ENCODE measurements around the gene PSMD10. TPM values are rescaled to one million over a fixed set of nuclear protein-coding genes. Genes with fewer than 3 reads are reported as not detected.

The PSMD10 gene
- total RNA-seq, 1 donor from 2014 or later: 45.1 TPM

GRCh38 chrX:108090491-108091263, 665 bp downstream of the PSMD10 start:
- no peak for DNase-seq (ENCODE audit: low read depth)
- TF ChIP-seq, protein P1, sequence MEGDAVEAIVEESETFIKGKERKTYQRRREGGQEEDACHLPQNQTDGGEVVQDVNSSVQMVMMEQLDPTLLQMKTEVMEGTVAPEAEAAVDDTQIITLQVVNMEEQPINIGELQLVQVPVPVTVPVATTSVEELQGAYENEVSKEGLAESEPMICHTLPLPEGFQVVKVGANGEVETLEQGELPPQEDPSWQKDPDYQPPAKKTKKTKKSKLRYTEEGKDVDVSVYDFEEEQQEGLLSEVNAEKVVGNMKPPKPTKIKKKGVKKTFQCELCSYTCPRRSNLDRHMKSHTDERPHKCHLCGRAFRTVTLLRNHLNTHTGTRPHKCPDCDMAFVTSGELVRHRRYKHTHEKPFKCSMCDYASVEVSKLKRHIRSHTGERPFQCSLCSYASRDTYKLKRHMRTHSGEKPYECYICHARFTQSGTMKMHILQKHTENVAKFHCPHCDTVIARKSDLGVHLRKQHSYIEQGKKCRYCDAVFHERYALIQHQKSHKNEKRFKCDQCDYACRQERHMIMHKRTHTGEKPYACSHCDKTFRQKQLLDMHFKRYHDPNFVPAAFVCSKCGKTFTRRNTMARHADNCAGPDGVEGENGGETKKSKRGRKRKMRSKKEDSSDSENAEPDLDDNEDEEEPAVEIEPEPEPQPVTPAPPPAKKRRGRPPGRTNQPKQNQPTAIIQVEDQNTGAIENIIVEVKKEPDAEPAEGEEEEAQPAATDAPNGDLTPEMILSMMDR (IDR thresholded peaks at IDR 0.05; ENCODE audit: insufficient read depth, low read length, poor library complexity, severe bottlenecking): no peak
- no peaks in the 10 kb centered on the region for H3K36me3 ChIP-seq (ENCODE audit: control insufficient read depth, insufficient read depth, low read length)
- H3K27me3 ChIP-seq (ENCODE audit: control insufficient read depth, insufficient read depth, low read length): no peaks in the 10 kb centered on the region
- peak overlapping the region; percentile 66 for H3K4me3 ChIP-seq (ENCODE audit: low read depth, low read length)

DNA sequence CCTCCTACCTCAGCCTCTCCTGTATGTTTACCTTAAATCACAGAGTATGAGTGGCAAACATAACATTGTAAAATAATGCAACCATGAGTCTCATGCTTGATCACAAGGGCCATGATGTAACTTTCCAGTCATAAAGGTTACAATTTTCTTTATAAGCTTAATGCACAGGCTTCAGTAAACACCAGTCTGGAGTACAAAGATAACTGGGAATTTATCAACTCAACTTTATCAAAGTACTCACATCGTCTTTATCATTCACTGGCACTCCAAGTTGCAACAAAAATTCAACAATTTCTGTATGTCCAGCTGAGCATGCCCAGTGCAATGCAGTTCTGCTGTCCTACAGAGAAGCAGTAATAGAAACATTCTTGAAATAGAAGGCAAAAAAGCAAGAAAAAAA, 2.8 kb downstream of the PSMD10 start:
- TF ChIP-seq, protein P1 (IDR thresholded peaks at IDR 0.05; ENCODE audit: insufficient read depth, low read length, poor library complexity, severe bottlenecking): no peak
- H3K4me3 ChIP-seq (ENCODE audit: low read depth, low read length): no peak overlapping the region

DNA sequence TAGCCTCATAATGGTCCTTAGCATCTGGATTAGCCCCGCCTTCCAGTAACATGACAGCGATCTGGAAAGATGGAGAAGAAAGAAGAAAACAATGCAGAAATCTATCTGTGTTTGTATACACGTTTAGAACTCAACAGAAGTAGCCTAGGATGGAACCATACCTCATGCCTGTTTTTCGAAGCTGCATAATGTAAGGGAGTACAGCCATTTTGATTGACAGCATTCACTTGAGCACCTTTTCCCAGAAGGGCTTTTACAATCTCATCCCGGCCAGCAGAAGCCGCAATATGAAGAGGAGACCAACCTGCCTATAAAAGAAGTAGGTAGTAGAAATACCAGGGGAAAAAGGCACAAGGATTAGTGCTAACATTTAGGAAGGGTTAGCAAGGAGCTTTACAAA, 3.5 kb downstream of the PSMD10 start:
- TF ChIP-seq, protein P1 (IDR thresholded peaks at IDR 0.05; ENCODE audit: insufficient read depth, low read length, poor library complexity, severe bottlenecking): no peak
- Histone ChIP-seq H3K4me3 (ENCODE audit: low read depth, low read length) (no peak overlapping the region), H3K27me3 (ENCODE audit: control insufficient read depth, insufficient read depth, low read length) (no peaks in the 10 kb centered on the region), H3K36me3 (ENCODE audit: control insufficient read depth, insufficient read depth, low read length) (no peaks in the 10 kb centered on the region)
- DNase-seq (ENCODE audit: low read depth): no peak

More for the DNA sequence above, 2.8 kb downstream of the PSMD10 start:
- no peaks in the 10 kb centered on the region for H3K36me3 ChIP-seq (ENCODE audit: control insufficient read depth, insufficient read depth, low read length)
- no peaks in the 10 kb centered on the region for H3K27me3 ChIP-seq (ENCODE audit: control insufficient read depth, insufficient read depth, low read length)
- DNase-seq (ENCODE audit: low read depth): no peak

GRCh38 chrX:108081110-108081509, 10.2 kb downstream of the PSMD10 start:
- peaks cover 2% of the 10 kb centered on the region for H3K27me3 ChIP-seq (ENCODE audit: control insufficient read depth, insufficient read depth, low read length)
- TF ChIP-seq, protein P1 (IDR thresholded peaks at IDR 0.05; ENCODE audit: insufficient read depth, low read length, poor library complexity, severe bottlenecking): no peak
- DNase-seq (ENCODE audit: low read depth): no peak

GRCh38 chrX:108072746-108073145, 18.6 kb downstream of the PSMD10 start:
- H3K4me3 ChIP-seq (ENCODE audit: low read depth, low read length): no peak overlapping the region
- TF ChIP-seq, protein P1 (IDR thresholded peaks at IDR 0.05; ENCODE audit: insufficient read depth, low read length, poor library complexity, severe bottlenecking): no peak
- H3K36me3 ChIP-seq (ENCODE audit: control insufficient read depth, insufficient read depth, low read length): no peaks in the 10 kb centered on the region
- peaks cover 4% of the 10 kb centered on the region for H3K27me3 ChIP-seq (ENCODE audit: control insufficient read depth, insufficient read depth, low read length)
- peak; percentile 28 for DNase-seq (ENCODE audit: low read depth)

More at GRCh38 chrX:108081110-108081509, 10.2 kb downstream of the PSMD10 start:
- no peaks in the 10 kb centered on the region for H3K36me3 ChIP-seq (ENCODE audit: control insufficient read depth, insufficient read depth, low read length)
- H3K4me3 ChIP-seq (ENCODE audit: low read depth, low read length): no peak overlapping the region

GRCh38 chrX:108071578-108071977, 19.8 kb downstream of the PSMD10 start:
- DNase-seq (ENCODE audit: low read depth): no peak
- Histone ChIP-seq H3K4me3 (ENCODE audit: low read depth, low read length) (no peak overlapping the region), H3K27me3 (ENCODE audit: control insufficient read depth, insufficient read depth, low read length) (peaks cover 2% of the 10 kb centered on the region), H3K36me3 (ENCODE audit: control insufficient read depth, insufficient read depth, low read length) (no peaks in the 10 kb centered on the region)
- TF ChIP-seq, protein P1 (IDR thresholded peaks at IDR 0.05; ENCODE audit: insufficient read depth, low read length, poor library complexity, severe bottlenecking): no peak
